DOHH2 (cell line): Measurements from ENCODE around the gene LYRM4.
"Not testable (repeated sequence)": the region's sequence is repeated elsewhere in the genome, so short reads cannot be mapped to it uniquely, and the experiment has no call there.

Source experiments
- H3F3A ChIP-seq: fragments of 200-600 bp; sonication (generic), shearing (Covaris generic); 2 replicates; pipeline ENCODE4 v1.6.0; 2016; ENCODE audit warnings: antibody characterized with exemption, mild to moderate bottlenecking; ENCODE audit not compliant: control insufficient read depth, insufficient read depth
- H3K27ac ChIP-seq: fragments of 200-600 bp; sonication (generic); 2 replicates; pipeline ENCODE4 v1.5.1; 2014; ENCODE audit warnings: low read depth, mild to moderate bottlenecking, low read length, moderate library complexity
- H3K27me3 ChIP-seq: fragments of 200-600 bp; sonication (generic); 2 replicates; pipeline ENCODE4 v1.6.1; 2014; ENCODE audit warnings: mild to moderate bottlenecking, low read length, mixed read lengths; ENCODE audit not compliant: control insufficient read depth
- H3K36me3 ChIP-seq: fragments of 200-600 bp; sonication (generic); 2 replicates; pipeline ENCODE4 v1.6.1; 2014; ENCODE audit warnings: mild to moderate bottlenecking, low read length, moderate library complexity, mixed read lengths; ENCODE audit not compliant: control insufficient read depth
- H3K4me1 ChIP-seq: fragments of 200-600 bp; sonication (generic); 2 replicates; pipeline ENCODE4 v1.6.1; 2014; ENCODE audit warnings: mild to moderate bottlenecking, low read length, mixed read lengths; ENCODE audit not compliant: control insufficient read depth
- H3K4me2 ChIP-seq: fragments of 200-600 bp; sonication (generic); 2 replicates; pipeline ENCODE4 v1.6.0; 2014; ENCODE audit warnings: mild to moderate bottlenecking, low read length, moderate library complexity
- H3K4me3 ChIP-seq: fragments of 200-600 bp; sonication (generic); 2 replicates; pipeline ENCODE4 v1.5.1; 2014; ENCODE audit warnings: mild to moderate bottlenecking, low read length, mixed read lengths
- H3K79me2 ChIP-seq: fragments of 200-600 bp; sonication (generic); 2 replicates; pipeline ENCODE4 v1.6.1; 2014; ENCODE audit warnings: mild to moderate bottlenecking, low read length, mixed read lengths; ENCODE audit not compliant: control insufficient read depth
- H3K9me2 ChIP-seq: fragments of 200-600 bp; sonication (generic); replicated peaks from 2 replicates; pipeline ENCODE4 v1.6.1; 2014; ENCODE audit warnings: mild to moderate bottlenecking, low read length, mixed read lengths; ENCODE audit not compliant: control insufficient read depth
- H3K9me3 ChIP-seq: fragments of 200-600 bp; sonication (generic); 2 replicates; pipeline ENCODE4 v1.6.1; 2014; ENCODE audit warnings: antibody characterized with exemption, low read length, mixed read lengths; ENCODE audit not compliant: control insufficient read depth, insufficient read depth
- H4K20me1 ChIP-seq: fragments of 200-600 bp; sonication (generic); 2 replicates; pipeline ENCODE4 v1.6.0; 2014; ENCODE audit warnings: low read depth, mild to moderate bottlenecking, antibody characterized with exemption, low read length, moderate library complexity; ENCODE audit not compliant: control insufficient read depth, insufficient read depth
- EZH2phosphoT487 ChIP-seq: fragments of 200-600 bp; sonication (generic); IDR thresholded peaks from 2 replicates; pipeline ENCODE4 v1.6.1; 2017; ENCODE audit warnings: borderline replicate concordance, mild to moderate bottlenecking, antibody characterized with exemption, low read length, moderate library complexity, mixed read lengths
- TF ChIP-seq, protein P1 (sequence below): fragments of 200-600 bp; sonication (generic); IDR thresholded peaks from one replicate; pipeline ENCODE4 v1.5.1; 2014; ENCODE audit warnings: antibody characterized with exemption, mild to moderate bottlenecking, low read depth, low read length; ENCODE audit not compliant: poor library complexity, severe bottlenecking

The LYRM4 gene

DNA sequence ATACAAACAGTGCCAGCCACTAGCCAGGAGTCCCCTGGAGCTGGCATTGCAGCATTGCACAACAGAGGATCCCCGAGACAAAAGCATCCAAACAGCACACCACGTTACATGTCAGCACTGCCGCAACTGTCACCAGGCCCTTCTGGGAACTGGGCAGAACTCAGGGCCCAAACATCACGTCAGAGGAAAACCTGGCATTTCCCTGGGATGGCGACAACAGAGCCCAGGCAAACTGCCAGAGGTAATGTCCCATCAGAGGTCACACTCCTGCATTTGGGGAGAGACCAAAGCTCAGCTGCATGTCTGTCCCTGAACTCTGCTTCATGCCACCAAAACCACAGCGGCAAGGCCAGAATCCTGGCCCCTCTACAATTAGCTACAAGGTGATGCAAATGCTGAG, 139.3 kb downstream of the LYRM4 start:
- Histone ChIP-seq H3K79me2 (no peaks in the 10 kb centered on the region), H4K20me1 (no peaks in the 10 kb centered on the region), H3F3A (no peaks in the 10 kb centered on the region), H3K9me2 (no peaks in the 10 kb centered on the region), H3K9me3 (no peaks in the 10 kb centered on the region; the same call in 1 of the 2 replicates), H3K4me2 (no peak overlapping the region), H3K27ac (no peak overlapping the region), H3K4me1 (no peaks in the 10 kb centered on the region), H3K36me3 (no peaks in the 10 kb centered on the region), H3K27me3 (no peaks in the 10 kb centered on the region), H3K4me3 (no peak overlapping the region)
- no peak for TF ChIP-seq EZH2phosphoT487
- TF ChIP-seq, protein P1, sequence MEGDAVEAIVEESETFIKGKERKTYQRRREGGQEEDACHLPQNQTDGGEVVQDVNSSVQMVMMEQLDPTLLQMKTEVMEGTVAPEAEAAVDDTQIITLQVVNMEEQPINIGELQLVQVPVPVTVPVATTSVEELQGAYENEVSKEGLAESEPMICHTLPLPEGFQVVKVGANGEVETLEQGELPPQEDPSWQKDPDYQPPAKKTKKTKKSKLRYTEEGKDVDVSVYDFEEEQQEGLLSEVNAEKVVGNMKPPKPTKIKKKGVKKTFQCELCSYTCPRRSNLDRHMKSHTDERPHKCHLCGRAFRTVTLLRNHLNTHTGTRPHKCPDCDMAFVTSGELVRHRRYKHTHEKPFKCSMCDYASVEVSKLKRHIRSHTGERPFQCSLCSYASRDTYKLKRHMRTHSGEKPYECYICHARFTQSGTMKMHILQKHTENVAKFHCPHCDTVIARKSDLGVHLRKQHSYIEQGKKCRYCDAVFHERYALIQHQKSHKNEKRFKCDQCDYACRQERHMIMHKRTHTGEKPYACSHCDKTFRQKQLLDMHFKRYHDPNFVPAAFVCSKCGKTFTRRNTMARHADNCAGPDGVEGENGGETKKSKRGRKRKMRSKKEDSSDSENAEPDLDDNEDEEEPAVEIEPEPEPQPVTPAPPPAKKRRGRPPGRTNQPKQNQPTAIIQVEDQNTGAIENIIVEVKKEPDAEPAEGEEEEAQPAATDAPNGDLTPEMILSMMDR = no peak

DNA sequence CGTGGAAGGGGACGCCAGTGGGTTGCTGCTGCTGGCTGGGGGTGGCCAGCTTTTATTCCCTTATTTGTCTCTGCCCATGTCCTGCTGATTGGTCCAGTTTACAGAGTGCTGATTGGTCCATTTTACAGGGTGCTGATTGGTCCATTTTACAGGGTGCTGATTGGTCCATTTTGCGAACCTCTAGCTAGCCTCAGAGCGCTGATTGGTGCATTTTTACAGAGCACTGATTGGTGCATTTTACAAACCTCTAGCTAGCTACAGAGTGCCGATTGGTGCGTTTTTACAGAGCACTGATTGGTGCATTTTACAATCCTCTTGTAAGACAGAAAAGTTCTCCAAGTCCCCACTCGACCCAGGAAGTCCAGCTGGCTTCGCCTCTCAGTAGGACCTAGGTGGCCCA, 140.2 kb downstream of the LYRM4 start:
- H3K9me2 ChIP-seq, H3K4me3 ChIP-seq, H4K20me1 ChIP-seq, H3K27me3 ChIP-seq, H3K9me3 ChIP-seq, H3K4me2 ChIP-seq, H3K79me2 ChIP-seq, H3F3A ChIP-seq, H3K4me1 ChIP-seq, H3K27ac ChIP-seq, H3K36me3 ChIP-seq: not testable (repeated sequence)

DNA sequence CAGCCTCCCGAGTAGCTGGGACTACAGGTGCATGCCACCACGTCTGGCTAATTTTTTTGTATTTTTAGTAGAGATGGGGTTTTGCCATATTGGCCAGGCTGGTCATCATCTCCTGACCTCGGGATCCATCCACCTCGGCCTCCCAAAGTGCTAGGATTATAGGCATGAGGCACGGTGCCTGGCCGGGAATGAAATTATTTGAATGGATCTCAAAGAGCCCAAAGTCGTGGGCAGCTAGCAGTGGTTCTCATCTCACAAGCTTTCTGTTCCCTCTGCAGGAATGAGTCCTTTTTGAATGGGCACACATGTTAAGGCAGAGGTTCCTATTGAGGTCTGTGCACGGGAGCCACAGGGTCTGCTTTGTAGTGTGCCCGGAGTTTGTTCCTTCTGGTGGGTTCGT, 140.7 kb downstream of the LYRM4 start:
- H4K20me1 ChIP-seq = no peaks in the 10 kb centered on the region
- no peaks in the 10 kb centered on the region; the same call in 1 of the 2 replicates for H3K9me3 ChIP-seq
- H3F3A ChIP-seq = no peaks in the 10 kb centered on the region
- no peaks in the 10 kb centered on the region for H3K4me1 ChIP-seq
- no peaks in the 10 kb centered on the region for H3K27me3 ChIP-seq
- no peak overlapping the region for H3K27ac ChIP-seq
- no peaks in the 10 kb centered on the region for H3K79me2 ChIP-seq
- no peaks in the 10 kb centered on the region for H3K9me2 ChIP-seq
- TF ChIP-seq, protein P1 = no peak
- no peak for TF ChIP-seq EZH2phosphoT487
- no peak overlapping the region for H3K4me3 ChIP-seq
- H3K36me3 ChIP-seq = no peaks in the 10 kb centered on the region
- H3K4me2 ChIP-seq = no peak overlapping the region

DNA sequence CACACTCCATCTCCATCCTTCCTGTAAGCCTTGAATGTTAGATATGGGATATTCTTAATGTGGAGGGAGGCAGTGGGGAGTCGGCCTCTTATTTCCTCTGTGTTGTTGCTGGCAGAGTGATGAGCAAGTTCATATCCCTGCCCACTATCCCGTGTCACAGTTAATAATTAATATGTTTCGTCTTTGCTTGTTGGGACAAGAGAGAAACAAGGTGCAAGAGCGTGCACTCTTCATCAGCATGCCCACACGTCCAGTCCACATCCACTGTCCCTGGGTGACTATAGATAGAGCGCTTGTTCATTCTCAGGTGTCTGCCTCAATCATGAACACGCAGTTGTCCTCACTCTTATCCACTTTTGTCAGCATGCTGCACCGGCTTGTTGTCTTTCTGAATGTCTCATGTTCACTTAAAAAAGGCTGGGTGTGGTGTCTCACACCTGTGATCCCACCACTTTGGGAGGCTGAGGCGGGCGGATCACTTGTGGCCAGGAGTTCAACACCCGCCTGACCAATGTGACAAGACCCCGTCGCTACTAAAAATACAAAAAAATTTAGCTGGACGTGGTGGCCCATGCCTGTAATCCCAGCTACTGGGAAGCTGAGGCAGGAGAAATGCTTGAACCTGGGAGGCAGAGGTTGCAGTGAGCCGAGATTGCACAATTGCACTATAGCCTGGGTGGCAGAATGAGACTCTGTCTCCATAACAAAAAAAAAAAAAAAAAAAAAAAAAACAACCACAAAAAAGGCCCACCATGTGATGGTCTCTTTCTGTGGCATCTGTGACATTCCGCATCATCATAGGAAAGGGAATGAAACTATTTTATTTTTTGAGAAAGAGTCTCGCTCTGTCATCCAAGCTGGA, 141.4 kb downstream of the LYRM4 start:
- Histone ChIP-seq H3K36me3 (no peaks in the 10 kb centered on the region), H4K20me1 (no peaks in the 10 kb centered on the region), H3K27ac (no peak overlapping the region), H3K27me3 (no peaks in the 10 kb centered on the region), H3F3A (no peaks in the 10 kb centered on the region), H3K4me2 (no peak overlapping the region), H3K79me2 (no peaks in the 10 kb centered on the region), H3K9me3 (no peaks in the 10 kb centered on the region; the same call in 1 of the 2 replicates), H3K4me3 (no peak overlapping the region), H3K4me1 (no peaks in the 10 kb centered on the region), H3K9me2 (no peaks in the 10 kb centered on the region)
- TF ChIP-seq EZH2phosphoT487 = no peak
- TF ChIP-seq, protein P1 = no peak
